ENCODE results near the gene MRPL4.

MRPL4 gene

GRCh38 chr19:10251792-10252694 lies at the start of gene MRPL4:
MRPL4 (plus strand) TSS chr19:10252214; CDS start chr19:10252254, 40 bp downstream.
- DNase-seq (ENCODE audit: low read depth in 2 of 2) = peak; percentile 88 to 97

- no peak for DNase-seq (ENCODE audit: low read depth in 2 of 2)
Observed at GRCh38 chr19:10203686-10204085, 48.3 kb upstream of the MRPL4 start.

- no peak for DNase-seq (ENCODE audit: low read depth in 2 of 2)
Observed at GRCh38 chr19:10205636-10206035, 46.4 kb upstream of the MRPL4 start.

- no peak for DNase-seq (ENCODE audit: low read depth in 2 of 2)
Observed at GRCh38 chr19:10206226-10206885, 45.7 kb upstream of the MRPL4 start.

- no peak for DNase-seq (ENCODE audit: low read depth in 2 of 2)
Observed at GRCh38 chr19:10207026-10207425, 45.0 kb upstream of the MRPL4 start.

GRCh38 chr19:10209315-10209714 lies 42.7 kb upstream of the MRPL4 start:
- DNase-seq (ENCODE audit: low read depth in 2 of 2) = no peak

- DNase-seq (ENCODE audit: low read depth in 2 of 2) = no peak
Observed at GRCh38 chr19:10211061-10211460, 41.0 kb upstream of the MRPL4 start.

- DNase-seq (ENCODE audit: low read depth in 2 of 2) = no peak
Observed at GRCh38 chr19:10211691-10212090, 40.3 kb upstream of the MRPL4 start.

- DNase-seq (ENCODE audit: low read depth in 2 of 2) = no peak
Observed at GRCh38 chr19:10214784-10215183, 37.2 kb upstream of the MRPL4 start.

- no peak for DNase-seq (ENCODE audit: low read depth in 2 of 2)
Observed at GRCh38 chr19:10217085-10217484, 34.9 kb upstream of the MRPL4 start.

GRCh38 chr19:10219678-10220077 lies 32.3 kb upstream of the MRPL4 start:
- peak in 1 of 2 experiments; percentile 13 for DNase-seq (ENCODE audit: low read depth in 2 of 2)

GRCh38 chr19:10220695-10221094 lies 31.3 kb upstream of the MRPL4 start:
- no peak for DNase-seq (ENCODE audit: low read depth in 2 of 2)

GRCh38 chr19:10222201-10222890 lies 29.7 kb upstream of the MRPL4 start:
- no peak for DNase-seq (ENCODE audit: low read depth in 2 of 2)

- DNase-seq (ENCODE audit: low read depth in 2 of 2) = no peak
Observed at GRCh38 chr19:10223488-10224213, 28.4 kb upstream of the MRPL4 start.

GRCh38 chr19:10224337-10224736 lies 27.7 kb upstream of the MRPL4 start:
- no peak for DNase-seq (ENCODE audit: low read depth in 2 of 2)

GRCh38 chr19:10226021-10226375 lies 26.0 kb upstream of the MRPL4 start:
- DNase-seq (ENCODE audit: low read depth in 2 of 2) = no peak

GRCh38 chr19:10226376-10227025 lies 25.5 kb upstream of the MRPL4 start:
- no peak for DNase-seq (ENCODE audit: low read depth in 2 of 2)

GRCh38 chr19:10227026-10227971 lies 24.7 kb upstream of the MRPL4 start:
- no peak for DNase-seq (ENCODE audit: low read depth in 2 of 2)

- no peak for DNase-seq (ENCODE audit: low read depth in 2 of 2)
Observed at GRCh38 chr19:10228393-10228792, 23.6 kb upstream of the MRPL4 start.

- DNase-seq (ENCODE audit: low read depth in 2 of 2) = peak in 1 of 2 experiments; percentile 20
Observed at GRCh38 chr19:10228920-10229319, 23.1 kb upstream of the MRPL4 start.
